NCI-H2107 treated with DMSO at 0.1 percent for 48 hours (cell line): ENCODE data around the gene VSTM2B.
"Not testable (repeated sequence)": the region's sequence is repeated elsewhere in the genome, so short reads cannot be mapped to it uniquely, and the experiment has no call there.

Experiments
- DNase-seq: peaks from one replicate; lab custom pipeline; 2025; ENCODE audit not compliant: unreplicated experiment; lab: John Stamatoyannopoulos, UW

VSTM2B gene

DNA sequence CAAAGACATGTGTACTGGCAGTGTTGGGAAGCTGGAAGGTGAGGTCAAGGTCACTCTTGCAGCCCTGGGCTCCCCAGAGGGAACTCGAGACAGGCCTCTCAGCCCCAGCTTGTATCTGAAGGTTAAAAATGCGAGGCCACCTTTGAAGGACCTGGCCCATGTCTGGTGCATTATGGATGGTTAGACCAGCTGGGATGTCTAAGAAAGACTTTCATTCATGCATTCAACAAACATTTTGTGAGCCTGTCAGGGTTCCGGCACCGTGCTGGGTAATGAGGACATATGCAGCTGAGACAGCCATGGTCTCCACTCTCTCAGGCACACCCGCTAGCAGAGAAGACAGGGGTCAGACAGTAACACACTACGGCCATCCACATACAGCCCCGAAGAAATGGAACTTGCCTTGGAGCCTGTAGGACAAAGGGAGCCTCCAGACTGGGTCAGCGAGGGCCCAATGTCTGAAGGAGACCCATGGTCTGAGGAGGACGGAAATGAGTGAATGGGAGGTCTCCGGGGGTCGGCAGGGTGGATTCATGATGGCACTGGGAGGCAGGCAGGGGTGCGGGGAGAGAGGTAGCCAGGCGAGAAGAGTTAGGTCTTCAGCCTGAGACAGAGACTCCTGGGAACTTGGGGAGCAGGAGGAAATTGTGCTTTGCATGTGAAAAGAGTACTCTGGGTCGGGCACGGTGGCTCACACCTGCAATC lies 19.0 kb downstream of the VSTM2B start:
- no peak for DNase-seq

DNA sequence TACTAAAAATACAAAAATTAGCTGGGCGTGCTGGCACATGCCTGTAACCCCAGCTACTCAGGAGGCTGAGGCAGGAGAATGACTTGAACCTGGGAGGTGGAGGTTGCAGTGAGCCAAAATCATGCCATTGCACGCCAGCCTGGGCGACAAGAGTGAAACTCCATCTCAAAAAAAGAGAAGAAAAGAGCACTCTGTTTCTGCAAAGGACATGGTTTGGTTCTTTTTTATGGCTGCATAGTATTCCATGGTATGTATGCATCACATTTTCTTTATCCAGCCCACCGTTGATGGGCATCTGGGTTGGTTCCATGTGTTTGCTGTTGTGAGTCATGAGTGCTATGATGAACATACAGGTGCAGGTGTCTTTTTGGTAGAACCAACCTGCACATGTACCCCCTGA lies 19.7 kb downstream of the VSTM2B start:
- not testable (repeated sequence) for DNase-seq

DNA sequence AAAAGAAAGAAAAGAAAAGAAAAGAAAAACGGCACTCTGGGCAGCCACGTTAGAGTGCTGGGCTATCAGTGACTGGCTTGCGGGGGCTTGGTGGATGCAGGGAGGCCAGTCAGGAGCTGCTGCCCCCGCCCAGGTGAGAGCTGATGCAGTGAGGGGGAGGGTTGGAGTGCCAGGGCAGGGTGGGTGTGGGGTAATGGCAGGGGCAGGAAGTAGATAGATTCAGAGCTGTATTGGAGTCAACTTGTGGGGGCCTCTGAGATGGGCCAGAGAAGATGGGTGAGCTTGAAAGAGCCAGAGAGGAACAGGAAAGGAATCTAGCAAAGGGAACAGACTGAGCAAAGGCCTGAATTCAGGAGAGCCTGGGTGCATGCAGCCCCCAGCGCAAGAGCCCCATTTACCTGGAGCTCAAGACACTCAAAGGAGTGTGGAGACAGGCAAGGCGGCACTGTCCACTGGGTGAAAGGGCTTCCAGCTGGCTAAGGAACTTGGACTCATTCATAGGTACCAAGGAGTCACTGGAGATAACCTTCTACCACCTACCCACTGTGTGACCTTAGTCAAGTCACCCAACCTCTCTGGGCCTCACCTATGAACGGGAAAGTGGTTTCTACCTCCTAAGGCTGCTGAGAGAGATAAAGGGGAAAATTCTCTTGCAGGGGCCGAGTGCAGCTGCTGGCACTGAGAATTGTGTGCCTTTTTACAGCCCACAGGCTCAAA lies 20.2 kb downstream of the VSTM2B start:
- DNase-seq, result no peak

DNA sequence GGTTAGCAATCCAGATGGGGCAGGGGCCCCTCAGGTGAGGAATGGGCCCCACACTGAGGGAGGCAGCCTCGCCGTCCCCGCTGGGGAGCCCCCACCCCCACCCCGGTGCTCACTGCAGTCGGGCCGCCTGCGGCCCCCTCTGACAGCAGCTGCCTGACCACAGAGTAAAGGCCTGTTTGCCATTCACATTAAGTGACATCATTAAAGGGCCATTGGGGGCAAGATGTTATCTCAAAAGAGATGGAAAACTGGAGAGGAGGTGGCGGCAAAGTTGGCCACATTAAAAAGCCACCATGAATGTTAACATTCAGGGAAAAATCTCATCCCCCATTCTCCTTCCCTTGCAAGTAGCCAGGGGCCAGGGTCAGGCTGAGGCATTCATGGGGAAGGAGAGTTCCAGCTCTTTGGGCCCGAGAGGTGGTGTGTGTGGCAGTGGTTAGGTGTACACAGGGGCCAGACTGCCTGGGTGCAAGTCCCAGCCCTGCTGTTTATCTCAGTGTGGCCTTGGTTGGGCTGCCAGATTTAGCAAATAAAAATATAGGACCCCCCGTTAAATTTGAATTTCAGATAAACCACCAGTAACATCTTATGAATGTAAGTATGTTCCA lies 20.9 kb downstream of the VSTM2B start:
- DNase-seq, result no peak

DNA sequence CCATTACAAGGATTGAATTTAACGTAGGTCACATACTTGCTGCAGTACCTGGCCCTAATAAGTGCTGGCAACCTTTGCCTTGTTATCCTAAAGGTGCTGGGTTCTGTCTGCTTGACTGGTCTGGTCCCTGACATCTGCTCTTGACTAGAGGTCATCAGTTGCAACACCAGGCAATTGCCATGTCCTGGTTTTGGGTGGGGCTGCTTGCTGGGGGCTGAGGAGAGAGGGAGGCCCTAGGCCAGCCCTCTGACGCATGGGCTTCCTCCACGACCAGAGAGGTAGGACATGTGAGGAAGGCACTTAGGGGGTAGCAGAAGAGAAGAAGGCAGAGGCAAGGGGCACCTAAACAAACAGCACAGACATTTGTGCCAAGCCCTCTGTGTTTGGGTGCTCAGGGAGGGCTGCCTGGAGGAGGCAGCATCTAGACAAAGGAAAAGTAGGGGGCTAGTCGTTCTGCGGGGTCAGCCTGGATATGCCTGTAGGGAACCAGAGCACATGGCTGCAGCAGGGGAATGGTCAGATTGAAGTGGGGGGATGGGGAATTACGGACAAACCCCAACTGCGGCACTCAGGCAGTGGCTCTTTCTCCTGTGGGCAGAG lies 21.7 kb downstream of the VSTM2B start:
- DNase-seq, result no peak

DNA sequence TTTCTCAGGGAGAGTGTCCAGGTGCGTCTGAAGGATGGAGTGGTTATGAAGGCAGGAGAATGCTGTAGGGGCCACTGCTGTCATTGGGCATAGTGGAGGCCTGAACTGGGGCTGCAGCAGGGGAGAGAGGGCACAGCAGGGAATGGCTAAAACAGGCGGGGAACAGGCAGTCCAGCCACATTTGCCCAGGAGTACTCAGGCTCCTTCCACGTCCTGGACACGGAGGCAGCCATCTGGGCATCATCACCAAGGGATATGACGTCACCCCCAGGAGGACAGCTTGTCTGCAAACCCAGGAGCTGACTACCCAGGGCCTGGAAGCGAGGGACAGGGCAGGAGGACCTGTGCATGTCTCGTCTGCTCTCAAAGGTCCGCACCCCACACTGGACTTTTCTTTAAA lies 22.2 kb downstream of the VSTM2B start:
- DNase-seq, result no peak

DNA sequence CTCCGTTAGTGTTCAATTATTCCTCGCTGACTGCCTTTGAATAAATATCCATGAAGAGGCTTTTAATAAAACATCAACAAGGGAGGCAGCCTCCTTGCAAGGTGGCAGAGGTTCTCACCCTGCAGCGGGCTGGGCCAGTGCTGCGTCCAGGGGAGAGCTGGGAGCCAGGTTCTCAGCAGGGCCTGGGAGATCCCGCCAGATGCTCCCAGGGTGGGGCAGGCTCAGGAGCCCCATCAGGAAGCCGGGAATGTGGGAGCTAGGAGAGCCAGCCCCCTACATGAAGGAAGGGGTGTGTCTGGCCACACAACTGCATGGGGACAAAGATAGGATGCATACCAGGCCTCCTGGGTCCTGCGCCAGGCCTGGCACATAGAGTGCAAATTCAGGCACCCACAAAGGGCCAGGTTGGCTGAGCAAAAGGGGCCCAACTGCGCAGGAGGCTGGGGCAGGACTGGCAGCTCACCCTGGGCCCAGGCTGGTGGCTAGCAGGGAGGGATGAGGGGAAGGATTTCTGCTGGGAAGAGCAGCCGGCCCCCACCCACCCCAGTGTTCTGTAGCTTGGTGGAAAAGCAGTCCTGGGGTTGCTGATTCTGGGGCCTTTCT lies 22.8 kb downstream of the VSTM2B start:
- no peak for DNase-seq

DNA sequence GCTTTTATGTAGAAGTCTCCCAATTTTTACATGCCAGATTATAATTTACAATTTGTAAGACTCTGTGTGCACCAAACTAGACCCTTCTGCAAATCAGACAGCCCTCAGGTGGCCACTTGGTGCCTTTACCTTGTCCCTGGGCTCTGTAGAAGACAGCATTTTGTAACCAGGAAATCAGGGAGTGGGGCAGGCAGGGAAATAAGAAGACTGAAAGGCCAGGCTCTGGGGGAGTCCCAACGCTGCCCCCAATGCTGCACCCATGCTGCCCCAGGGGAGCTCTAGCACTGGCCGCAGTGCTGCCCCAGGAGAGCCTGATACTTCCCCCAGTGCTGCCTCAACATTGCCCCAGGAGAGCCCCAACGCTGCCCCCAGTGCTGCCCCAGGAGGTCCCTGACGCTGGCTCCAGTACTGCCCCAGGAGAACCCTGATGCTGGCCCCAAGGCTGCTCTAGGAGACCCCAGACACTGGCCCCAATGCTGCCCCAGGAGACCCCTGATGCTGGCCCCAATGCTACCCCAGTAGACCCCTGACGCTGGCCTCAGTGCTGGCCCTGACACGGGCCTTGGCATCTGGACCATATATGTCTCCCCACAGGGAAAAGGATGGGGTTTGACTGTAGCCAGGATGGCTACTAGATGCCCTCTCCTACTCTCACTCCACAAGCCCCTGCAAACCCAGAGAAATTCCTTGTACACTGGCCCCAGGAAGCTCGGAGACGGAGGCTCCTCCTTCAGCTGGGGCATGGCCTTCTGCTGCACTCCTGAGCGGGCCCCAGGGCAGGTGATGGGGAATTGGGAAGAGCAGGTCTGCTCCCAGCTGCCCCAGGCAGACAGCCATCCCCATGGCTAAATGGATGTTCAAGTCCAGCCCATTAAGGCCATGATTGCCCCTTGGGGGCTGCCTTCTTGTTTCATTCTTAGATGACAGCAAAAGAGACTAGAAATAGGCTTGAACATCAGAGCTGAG lies 23.6 kb downstream of the VSTM2B start:
- DNase-seq, result no peak

DNA sequence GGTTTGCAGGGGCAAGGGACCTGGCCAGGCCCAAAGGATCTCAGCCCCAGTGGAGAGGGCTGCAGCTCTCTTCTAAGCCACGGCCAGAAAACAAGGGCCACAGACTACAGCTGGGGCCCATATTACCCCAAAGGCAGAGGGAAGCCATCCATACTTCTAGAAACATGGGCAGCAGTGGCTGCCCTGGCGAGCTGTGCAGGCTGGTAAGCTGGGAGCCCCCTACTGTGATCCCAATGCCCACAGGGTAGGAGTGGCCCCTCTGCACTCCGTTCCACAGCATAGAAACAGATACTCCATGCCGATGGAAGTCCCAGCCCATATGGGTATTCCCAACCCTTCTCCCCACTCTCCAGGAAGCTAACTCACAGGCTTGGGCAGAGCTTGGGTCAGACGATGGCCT lies 25.1 kb downstream of the VSTM2B start:
- DNase-seq, result no peak

DNA sequence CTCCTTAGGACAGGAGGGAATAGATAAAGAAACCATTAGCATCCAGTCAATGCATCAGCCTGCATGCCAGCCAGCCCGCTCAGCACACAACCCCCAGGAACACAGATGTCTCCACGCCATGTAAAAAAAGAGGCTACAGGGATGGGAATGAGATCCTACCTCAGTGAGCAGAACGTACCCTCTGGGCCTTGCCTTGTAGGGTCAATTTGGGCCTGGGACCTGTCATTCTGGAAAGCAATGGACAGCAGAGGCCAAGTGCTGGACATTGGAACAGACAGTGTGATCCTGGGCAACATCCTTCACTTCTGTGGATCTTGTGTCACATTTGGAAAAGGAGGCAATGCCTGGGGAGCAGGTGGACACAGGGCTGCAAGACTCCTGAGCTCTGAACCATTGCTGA lies 26.0 kb downstream of the VSTM2B start:
- no peak for DNase-seq

DNA sequence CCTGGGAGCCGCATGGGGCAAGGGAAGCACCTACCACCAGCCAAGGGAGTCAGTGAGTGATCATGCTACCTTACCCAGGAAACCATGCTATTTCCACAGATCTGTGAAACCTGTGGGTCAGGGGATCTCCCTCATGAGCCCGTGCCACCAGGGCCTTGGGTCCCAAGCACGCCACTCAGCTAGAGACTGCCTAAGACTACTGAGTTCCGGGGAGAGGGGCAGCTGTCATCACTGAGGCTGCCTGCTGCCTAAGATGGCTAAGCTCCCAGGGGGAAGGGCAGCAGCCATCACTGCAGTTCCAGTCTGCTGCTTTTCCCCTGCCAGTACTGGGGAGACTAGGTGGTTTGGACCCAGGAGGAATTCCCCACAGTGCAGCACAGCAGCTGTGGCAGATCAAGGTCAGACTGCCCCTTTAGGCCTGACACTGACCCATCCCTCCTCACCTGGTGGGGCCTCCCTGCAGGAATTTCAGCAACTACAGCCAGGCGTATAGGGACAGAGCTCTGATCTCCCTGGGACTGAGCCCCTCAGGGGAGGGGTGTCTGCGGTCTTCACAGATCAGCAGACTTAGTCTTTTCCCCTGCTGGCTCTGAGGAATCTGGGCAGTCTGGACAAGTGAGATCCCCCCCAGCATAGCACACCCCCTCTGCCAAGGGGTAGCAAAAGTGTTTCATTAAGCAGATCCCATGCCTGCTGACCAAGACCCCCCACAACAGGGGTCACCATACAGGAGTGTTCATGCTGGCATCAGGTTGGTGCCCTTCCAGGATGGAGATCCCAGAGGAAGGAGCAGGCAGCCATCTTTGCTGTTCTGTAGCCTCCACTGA lies 26.9 kb downstream of the VSTM2B start:
- DNase-seq, result no peak

DNA sequence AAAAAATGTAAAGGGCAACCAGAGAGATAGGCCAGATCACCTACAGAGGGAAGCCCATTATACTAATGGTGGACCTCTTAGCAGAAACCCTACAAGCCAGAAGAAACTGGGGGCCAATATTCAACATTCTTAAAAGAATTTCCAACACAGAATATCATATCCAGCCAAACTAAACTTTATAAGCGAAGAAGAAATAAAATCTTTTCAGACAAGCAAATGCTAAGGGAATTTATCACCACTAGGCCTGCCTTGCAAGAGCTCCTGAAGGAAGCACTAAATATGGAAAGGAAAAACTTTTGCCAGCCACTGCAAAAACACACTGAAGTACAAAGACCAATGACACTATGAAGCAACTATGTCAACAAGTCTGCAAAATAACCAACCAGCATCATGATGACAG lies 28.4 kb downstream of the VSTM2B start:
- DNase-seq, result no peak

DNA sequence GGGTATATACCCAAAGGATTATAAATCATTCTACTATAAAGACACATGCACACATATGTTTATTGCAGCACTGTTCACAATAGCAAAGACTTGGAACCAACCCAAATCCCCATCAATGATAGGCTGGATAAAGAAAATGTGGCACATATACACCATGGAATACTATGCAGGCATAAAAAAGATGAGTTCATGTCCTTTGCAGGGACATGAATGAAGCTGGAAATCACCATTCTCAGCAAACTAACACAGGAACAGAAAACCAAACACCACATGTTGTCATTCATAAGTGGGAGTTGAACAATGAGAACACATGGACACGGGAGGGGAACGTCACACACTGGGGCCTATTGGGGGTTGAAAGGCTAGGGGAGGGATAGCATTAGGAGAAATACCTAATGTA lies 33.3 kb downstream of the VSTM2B start:
- DNase-seq, result not testable (repeated sequence)

DNA sequence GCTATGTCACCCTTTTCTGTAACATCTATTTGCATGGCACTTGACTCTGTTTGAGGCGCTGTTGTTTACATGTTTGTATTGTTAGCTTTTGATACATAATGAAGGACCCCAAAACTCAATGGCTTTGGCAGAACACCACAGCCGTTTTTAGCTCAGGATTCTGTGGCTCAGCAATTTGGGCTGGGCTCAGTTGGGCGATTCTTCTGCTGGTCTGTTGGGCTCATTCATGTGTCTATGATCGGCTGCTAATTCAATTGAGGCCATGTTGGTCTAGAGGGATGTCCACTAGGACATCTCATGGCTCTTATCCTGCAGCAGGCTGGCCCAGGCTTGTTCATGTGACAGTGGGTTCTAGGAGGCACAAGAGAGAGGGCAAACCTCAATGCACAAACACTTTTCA lies 33.9 kb downstream of the VSTM2B start:
- DNase-seq, result no peak

DNA sequence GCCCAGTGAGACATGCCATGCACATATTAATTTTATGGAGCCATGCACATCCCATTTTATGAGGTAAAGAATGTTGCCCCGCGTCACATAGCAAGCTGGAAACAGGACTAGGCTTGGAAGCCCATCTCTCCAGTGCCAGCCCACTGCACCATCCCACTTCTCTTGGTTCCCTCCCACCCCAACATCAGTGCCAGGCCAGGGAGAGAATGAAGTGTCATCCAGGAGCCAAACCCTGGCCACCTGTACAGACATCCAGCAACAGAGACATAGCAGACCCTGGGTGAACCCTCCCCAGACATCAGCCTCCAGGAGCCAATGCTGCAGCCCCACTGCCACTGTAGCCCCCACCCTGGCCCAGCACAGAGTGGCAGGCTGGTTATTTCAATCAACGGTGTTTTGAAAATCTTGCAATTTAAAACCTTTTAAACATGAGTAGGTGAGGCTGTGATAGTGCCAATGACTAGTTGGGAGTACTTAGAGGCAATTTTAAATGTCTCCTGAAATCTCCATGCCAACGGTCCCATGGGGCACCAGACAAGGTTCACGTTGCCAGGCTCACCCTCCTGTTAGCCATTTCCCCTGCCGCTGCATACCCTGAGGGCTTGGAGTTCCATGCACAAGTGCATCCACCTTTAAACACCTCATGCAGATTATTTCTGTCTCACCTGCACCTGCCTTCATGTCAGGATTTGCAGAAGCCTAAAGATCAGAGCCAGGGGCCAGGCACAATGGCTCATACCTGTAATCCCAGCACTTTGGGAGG lies 34.7 kb downstream of the VSTM2B start:
- DNase-seq, result peak; percentile 62

DNA sequence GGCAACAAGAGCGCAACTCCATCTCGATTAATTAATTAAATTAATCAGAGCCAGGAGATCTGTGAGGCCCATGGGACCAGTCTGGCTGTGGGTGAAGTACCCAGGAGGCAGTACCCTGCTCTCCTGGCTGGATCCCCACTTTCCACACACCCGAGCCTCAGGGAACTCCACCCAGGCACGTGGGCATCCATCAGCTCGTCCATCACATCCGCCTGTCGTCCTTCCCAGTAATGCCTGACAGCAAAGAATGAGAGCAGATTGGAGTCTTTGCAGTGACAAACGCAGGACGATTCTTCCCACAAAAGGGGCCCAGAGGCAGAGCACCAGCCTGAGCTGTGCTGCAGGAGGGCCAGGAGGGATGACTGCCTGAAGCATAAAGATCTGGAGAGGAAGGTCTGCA lies 35.8 kb downstream of the VSTM2B start:
- DNase-seq, result no peak

DNA sequence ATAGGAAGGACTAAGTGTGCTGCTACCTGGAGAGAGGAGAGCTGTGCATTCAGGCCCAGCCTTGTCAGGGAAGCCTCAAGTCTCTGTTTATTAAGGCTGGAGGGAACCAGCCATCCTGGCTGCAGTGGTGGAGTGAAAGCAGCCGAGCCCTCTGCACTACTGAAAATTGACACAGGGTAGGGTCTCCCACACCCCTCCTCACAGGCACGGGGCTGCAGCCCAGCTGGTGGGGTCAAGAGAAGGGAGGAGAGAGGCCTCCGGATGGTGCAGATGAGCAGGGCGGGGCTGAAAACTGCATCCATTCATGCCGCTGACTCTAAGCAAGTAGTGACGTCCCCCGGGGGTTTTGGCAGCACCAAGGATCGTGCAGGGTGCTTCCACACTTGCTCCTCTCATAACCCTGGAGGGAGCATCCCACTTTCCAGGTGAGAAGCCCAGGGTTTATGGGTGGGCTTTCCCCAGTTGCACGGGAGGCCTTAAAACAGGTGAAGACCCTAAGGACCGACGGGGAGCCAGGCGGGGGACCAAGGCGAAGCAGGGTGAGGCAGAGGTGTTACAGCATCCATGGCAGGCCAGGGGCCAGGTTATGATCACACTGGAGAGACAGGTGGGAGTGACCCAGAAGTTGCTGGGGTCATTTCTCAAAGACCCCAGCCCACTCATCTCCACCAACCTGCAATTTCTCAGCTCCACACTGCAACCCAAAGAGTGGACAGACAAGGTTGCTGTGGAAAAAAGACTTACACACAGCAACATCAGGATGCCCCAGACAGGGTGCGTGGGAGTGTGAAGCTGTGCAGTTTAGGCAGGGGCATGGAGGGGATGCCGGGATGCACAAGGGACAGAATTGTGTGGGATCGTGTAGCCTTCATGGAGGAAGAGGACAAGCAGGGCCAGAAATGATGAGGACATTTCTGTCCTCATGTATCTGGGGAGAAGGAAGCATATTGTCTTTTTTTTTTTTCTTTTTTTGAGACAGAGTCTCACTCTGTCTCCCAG lies 36.8 kb downstream of the VSTM2B start:
- no peak for DNase-seq
